ENCODE results near the gene NFYA. TPM values are rescaled to one million over a fixed set of nuclear protein-coding genes. Genes with fewer than 3 reads are reported as not detected.

Gene NFYA
- total RNA-seq, result 9.3 and 22.6 TPM in 2 replicates

GRCh38 chr6:41072836-41073202 is at the start of gene NFYA:
Gene NFYA (plus strand): TSS chr6:41072974. CDS start chr6:41079090, 6,116 bp downstream.

GRCh38 chr6:41039060-41039998 is 33.4 kb upstream of the NFYA start, which contains the start of gene UNC5CL:
Gene UNC5CL (minus strand): TSS chr6:41039221. CDS start chr6:41035074, 4,147 bp downstream.

GRCh38 chr6:41042226-41043055 is 30.3 kb upstream of the NFYA start, which contains the start of gene TSPO2:
Gene TSPO2 (plus strand): TSS chr6:41042467. CDS start chr6:41042986, 519 bp downstream.

GRCh38 chr6:41053041-41053440 is 19.7 kb upstream of the NFYA start, which contains the start of gene APOBEC2:
Gene APOBEC2 (plus strand): TSS chr6:41053202. CDS start chr6:41053348, 146 bp downstream.

GRCh38 chr6:41071923-41072835 is 595 bp upstream of the NFYA start, which contains the start of gene OARD1:
Gene OARD1 (minus strand): TSS chr6:41072356. CDS start chr6:41071634, 722 bp downstream.

Other genes starting within 250 kb of the NFYA start
- gene UNC5CL, start 33.8 kb upstream of the NFYA start, total RNA-seq, result under 0.01 TPM in 1 of 2 replicates, not detected in the other
- not detected in 2 replicates for gene TSPO2, start 30.5 kb upstream of the NFYA start, total RNA-seq
- gene APOBEC2, start 19.8 kb upstream of the NFYA start, total RNA-seq, result not detected in 2 replicates
- 8.2 and 13.0 TPM in 2 replicates for gene OARD1, start 618 bp upstream of the NFYA start, total RNA-seq
- gene TREML1, start 81.4 kb downstream of the NFYA start, total RNA-seq, result not detected in 2 replicates
- gene TREM2, start 90.1 kb downstream of the NFYA start, total RNA-seq, result not detected in 2 replicates
- under 0.01 TPM in 1 of 2 replicates, not detected in the other for gene TREML2, start 128.2 kb downstream of the NFYA start, total RNA-seq
- gene TREML4, start 155.4 kb downstream of the NFYA start, total RNA-seq, result not detected in 2 replicates
- 0.19 and 21.7 TPM in 2 replicates for gene TREM1, start 213.7 kb downstream of the NFYA start, total RNA-seq

Measured in regular cardiac myocyte (primary cell).